Measurements from ENCODE around the gene LCMT1. TPM values are rescaled to one million over a fixed set of nuclear protein-coding genes. Genes with fewer than 3 reads are reported as not detected.

The LCMT1 gene
- total and polyA plus RNA-seq, 9 of the 15 experiments (the other 6 are each of a cell fraction or from before 2014, with no cell fraction given): 20.0 to 42.8 (median 32.3) TPM

GRCh38 chr16:25199457-25199856, 87.9 kb downstream of the LCMT1 start (continued):
- no peak for TF ChIP-seq MNT (conservative IDR thresholded peaks at IDR 0.05)

- Histone ChIP-seq H3K36me3 (ENCODE audit: control insufficient read depth, insufficient read depth, low read length) (no peaks in the 10 kb centered on the region), H3K27me3 (ENCODE audit: control insufficient read depth in 2 of 2, insufficient read depth in 2 of 2, low read length in 2 of 2) (no peaks in the 10 kb centered on the region), H3K79me2 (ENCODE audit: control insufficient read depth, insufficient read depth, low read length) (no peaks in the 10 kb centered on the region), H3K4me1 (replicated peaks in 1 of 2; ENCODE audit: control insufficient read depth in 2 of 2, insufficient read depth in 2 of 2, low read length in 2 of 2) (peaks cover 0 to 10% of the 10 kb centered on the region in 2 experiments; a peak in 3 of 5 replicates), H3K9me1 (ENCODE audit: control insufficient read depth, insufficient read depth, low read length) (no peaks in the 10 kb centered on the region), H4K20me1 (replicated peaks; ENCODE audit: control insufficient read depth, insufficient read depth, low read length) (peaks cover 5% of the 10 kb centered on the region; the same call in 1 of the 2 replicates), H2AFZ (ENCODE audit: low read depth, low read length) (peak overlapping the region; percentile 11; the same call in 1 of the 2 replicates), H3K9ac (ENCODE audit: insufficient read depth in 1 of 2, low read depth in 2 of 2, low read length in 2 of 2) (no peak overlapping the region), H3K4me2 (ENCODE audit: insufficient read depth, low read length) (no peak overlapping the region; the same call in 1 of the 2 replicates), H3K4me3 (no peak overlapping the region), H3K27ac (ENCODE audit: extremely low read depth, low read depth, low read length) (no peak overlapping the region), H3K9me3 (replicated peaks; ENCODE audit: control insufficient read depth, insufficient read depth, low read depth, low read length) (no peaks in the 10 kb centered on the region)
- ChIA-PET CTCF (ENCODE audit: low intra/inter-chr PET ratio) (no interaction called here), POLR2A (interaction anchor here (0.6 kb wide), 1 partner anchor 16 kb away, joined by 3 read pairs; no protein-coding TSS in a partner anchor)
- no TSS peak for BruUV-seq (replicated peaks)
- DNase-seq (ENCODE audit: extremely low read depth in 1 of 4, low spot score in 3 of 4) (peak; percentile 52 to 83 (median 60)), ATAC-seq (peak; percentile 89), FAIRE-seq (peak; percentile 78)
- in situ Hi-C loops (cut with MboI): no loop called here
- WGBS (ENCODE audit: insufficient coverage, low coverage, missing lambda C conversion rate): 3% methylated on average over 4 of the region's 4 CpGs
- intact Hi-C loops (cut with micrococcal nuclease): no loop called here
- no peak for TF ChIP-seq MECOM (CRISPR knock-in tag; IDR thresholded peaks at IDR 0.05)
- TF ChIP-seq C11orf30 (IDR thresholded peaks at IDR 0.05; ENCODE audit: low read depth): peak; percentile 64
- peak; percentile 67; the same call in 1 of the 2 replicates for TF ChIP-seq JUND (IDR thresholded peaks at IDR 0.05; ENCODE audit: borderline replicate concordance, low read depth, low read length)
- peak; percentile 11; the same call in 1 of the 3 replicates for TF ChIP-seq JUND (tag; IDR thresholded peaks at IDR 0.05; ENCODE audit: borderline replicate concordance, low read depth, low read length)
- no peak for TF ChIP-seq KDM4B (IDR thresholded peaks at IDR 0.05; ENCODE audit: borderline replicate concordance in 2 of 2, low read depth in 1 of 2)
- no peak for TF ChIP-seq NFRKB (IDR thresholded peaks at IDR 0.05; ENCODE audit: low read depth)
- TF ChIP-seq TFAP4 (CRISPR knock-in tag; IDR thresholded peaks at IDR 0.05; ENCODE audit: borderline replicate concordance): no peak
- TF ChIP-seq ATF3 (IDR thresholded peaks at IDR 0.05): 0 out of 2 replicates have a peak, but pooled peaks have one; percentile 31
- no peak for TF ChIP-seq ATF3 (CRISPR knock-in tag; conservative IDR thresholded peaks at IDR 0.05)
- TF ChIP-seq RCOR1 (IDR thresholded peaks at IDR 0.05; ENCODE audit: borderline replicate concordance in 1 of 2, low read depth in 2 of 2, low read length in 2 of 2): peak in 1 of 2 experiments; percentile 39; a peak in 1 of 4 replicates
- no peak for TF ChIP-seq DEAF1 (CRISPR knock-in tag; IDR thresholded peaks at IDR 0.05)
- TF ChIP-seq PKNOX1 (IDR thresholded peaks at IDR 0.05): peak; percentile 52
- peak; percentile 25; the same call in 1 of the 2 replicates for TF ChIP-seq PHF21A (IDR thresholded peaks at IDR 0.05; ENCODE audit: borderline replicate concordance, low read depth)
These were observed 99.2 kb downstream of the LCMT1 start for GRCh38 chr16:25210758-25211157.

All from K562 (cell line).